H9 (cell line): Measurements from ENCODE around the gene HS1BP3. TPM values are rescaled to one million over a fixed set of nuclear protein-coding genes. Genes with fewer than 3 reads are reported as not detected.

ENCODE experiments used
- DNase-seq: peaks from one replicate; pipeline ENCODE4 v3.0.0-alpha.2; 2017
- H2AFZ ChIP-seq: one replicate; pipeline ENCODE4 v1.6.1; 2013; ENCODE audit warnings: mild to moderate bottlenecking, low read length, control low read depth, moderate library complexity
- H2AK5ac ChIP-seq: 2 replicates; pipeline ENCODE4 v1.6.1; 2013; ENCODE audit warnings: low read length, control low read depth, mixed read lengths; ENCODE audit not compliant: insufficient read length
- H2BK120ac ChIP-seq: one replicate; pipeline ENCODE4 v1.6.1; 2013; ENCODE audit warnings: low read depth, mild to moderate bottlenecking, low read length, control low read depth, inconsistent platforms; ENCODE audit not compliant: poor library complexity, severe bottlenecking
- H2BK12ac ChIP-seq: 2 replicates; pipeline ENCODE4 v1.6.1; 2013; ENCODE audit warnings: low read length, control low read depth, mixed read lengths, low read depth; ENCODE audit not compliant: insufficient read length
- H2BK15ac ChIP-seq: 2 replicates; pipeline ENCODE4 v1.6.1; 2013; ENCODE audit warnings: low read depth, low read length, control low read depth
- H2BK20ac ChIP-seq: one replicate; pipeline ENCODE4 v1.6.1; 2013; ENCODE audit warnings: low read depth, mild to moderate bottlenecking, low read length, control low read depth, inconsistent platforms; ENCODE audit not compliant: poor library complexity, severe bottlenecking
- H2BK5ac ChIP-seq: 2 replicates; pipeline ENCODE4 v1.6.1; 2013; ENCODE audit warnings: low read length, control low read depth, mixed read lengths; ENCODE audit not compliant: insufficient read length
- H3K14ac ChIP-seq: 2 replicates; pipeline ENCODE4 v1.6.1; 2013; ENCODE audit warnings: low read length, control low read depth; ENCODE audit not compliant: insufficient read depth
- H3K18ac ChIP-seq: 2 replicates; pipeline ENCODE4 v1.6.1; 2013; ENCODE audit warnings: low read depth, mild to moderate bottlenecking, mixed read lengths, low read length, control low read depth; ENCODE audit not compliant: insufficient read length
- H3K23ac ChIP-seq: 2 replicates; pipeline ENCODE4 v1.6.1; 2013; ENCODE audit warnings: low read length, control low read depth, mixed read lengths, low read depth; ENCODE audit not compliant: insufficient read length
- H3K23me2 ChIP-seq: 2 replicates; pipeline ENCODE4 v1.6.1; 2013; ENCODE audit warnings: low read depth, mild to moderate bottlenecking, mixed read lengths, low read length, control low read depth; ENCODE audit not compliant: insufficient read length, poor library complexity, severe bottlenecking
- H3K27ac ChIP-seq: 2 replicates; pipeline ENCODE4 v1.5.1; 2013; ENCODE audit warnings: low read length, control low read depth, mixed read lengths, low read depth; ENCODE audit not compliant: insufficient read length
- H3K27me3 ChIP-seq: 2 replicates; pipeline ENCODE4 v1.6.1; 2013; ENCODE audit warnings: low read length, control low read depth, inconsistent platforms; ENCODE audit not compliant: insufficient read depth
- H3K4ac ChIP-seq: 2 replicates; pipeline ENCODE4 v1.6.1; 2013; ENCODE audit warnings: low read depth, mild to moderate bottlenecking, control low read depth, inconsistent platforms, low read length, moderate library complexity
- H3K4me1 ChIP-seq: 2 replicates; pipeline ENCODE4 v1.6.1; 2013; ENCODE audit warnings: low read length, control low read depth, inconsistent platforms; ENCODE audit not compliant: insufficient read depth
- H3K4me2 ChIP-seq: 2 replicates; pipeline ENCODE4 v1.6.1; 2013; ENCODE audit warnings: low read length, control low read depth, mixed read lengths; ENCODE audit not compliant: insufficient read length, insufficient read depth
- H3K56ac ChIP-seq: 2 replicates; pipeline ENCODE4 v1.6.1; 2013; ENCODE audit warnings: low read depth, mild to moderate bottlenecking, mixed read lengths, low read length, control low read depth; ENCODE audit not compliant: insufficient read length
- H3K79me1 ChIP-seq: 2 replicates; pipeline ENCODE4 v1.6.1; 2013; ENCODE audit warnings: low read depth, mild to moderate bottlenecking, moderate library complexity, low read length, control low read depth, inconsistent platforms; ENCODE audit not compliant: insufficient read depth, poor library complexity, severe bottlenecking
- H3K79me2 ChIP-seq: 2 replicates; pipeline ENCODE4 v1.6.1; 2013; ENCODE audit warnings: low read length, control low read depth, inconsistent platforms; ENCODE audit not compliant: insufficient read depth
- H3K9ac ChIP-seq: 2 replicates; pipeline ENCODE4 v1.6.1; 2013; ENCODE audit warnings: low read length, control low read depth, mixed read lengths; ENCODE audit not compliant: insufficient read length; ENCODE audit errors: extremely low read depth
- H3K9me3 ChIP-seq: one replicate; pipeline ENCODE4 v1.6.1; 2013; ENCODE audit warnings: low read depth, low read length, inconsistent platforms; ENCODE audit not compliant: control insufficient read depth
- H3T11ph ChIP-seq: one replicate; pipeline ENCODE4 v1.6.1; 2013; ENCODE audit warnings: mild to moderate bottlenecking, low read length, control low read depth, inconsistent platforms
- H4K20me1 ChIP-seq: one replicate; pipeline ENCODE4 v1.6.1; 2013; ENCODE audit not compliant: control insufficient read depth, insufficient read length, insufficient read depth
- H4K5ac ChIP-seq: 2 replicates; pipeline ENCODE4 v1.6.1; 2013; ENCODE audit warnings: low read depth, mild to moderate bottlenecking, mixed read lengths, low read length, control low read depth; ENCODE audit not compliant: insufficient read length
- H4K8ac ChIP-seq: replicated peaks from 2 replicates; pipeline ENCODE4 v1.6.1; 2013; ENCODE audit warnings: low read length, control low read depth, mixed read lengths, low read depth; ENCODE audit not compliant: insufficient read length
- H4K91ac ChIP-seq: 2 replicates; pipeline ENCODE4 v1.6.1; 2013; ENCODE audit warnings: low read depth, mild to moderate bottlenecking, moderate library complexity, mixed read lengths, low read length, control low read depth; ENCODE audit not compliant: insufficient read length
- H3K27ac Mint-ChIP-seq, 3 experiments: 2 replicates in 2 of 3; 3 replicates in 1 of 3; pipeline ENCODE4 v1.8.0; 2020 to 2021; ENCODE audit warnings: mixed read lengths in 3 of 3, mild to moderate bottlenecking in 1 of 3, moderate library complexity in 1 of 3
- H3K27me3 Mint-ChIP-seq: 2 replicates; pipeline ENCODE4 v1.8.0; 2021; ENCODE audit warnings: low read depth, mild to moderate bottlenecking, moderate library complexity, mixed read lengths
- H3K36me3 Mint-ChIP-seq, 3 experiments: 2 replicates in 2 of 3; 3 replicates in 1 of 3; pipeline ENCODE4 v1.8.0; 2020 to 2021; ENCODE audit warnings: low read depth in 3 of 3, mixed read lengths in 3 of 3; ENCODE audit not compliant: insufficient read depth in 1 of 3
- H3K4me1 Mint-ChIP-seq, 2 experiments: 2 replicates each; pipeline ENCODE4 v1.8.0; 2020; ENCODE audit warnings: mixed read lengths in 2 of 2
- H3K4me3 Mint-ChIP-seq, 2 experiments: 2 replicates in 1 of 2; 3 replicates in 1 of 2; pipeline ENCODE4 v1.8.0; 2020 to 2021; ENCODE audit warnings: mild to moderate bottlenecking in 2 of 2, mixed read lengths in 2 of 2, moderate library complexity in 1 of 2
- H3K9me3 Mint-ChIP-seq, 2 experiments: 2 replicates in 1 of 2; 3 replicates in 1 of 2; pipeline ENCODE4 v1.8.0; 2020; ENCODE audit warnings: mild to moderate bottlenecking in 2 of 2, mixed read lengths in 2 of 2, moderate library complexity in 1 of 2
- WGBS: extraction: QIAGEN DNeasy Blood & Tissue Kit; methylation state at CpG from one replicate; pipeline ENCODE4 v1.1.7; 2013; ENCODE audit warnings: missing lambda C conversion rate, low lambda C conversion rate, mixed read lengths; ENCODE audit not compliant: insufficient read length; ENCODE audit errors: extremely low coverage; 5-methylcytosine and 5-hydroxymethylcytosine counted together
- total RNA-seq: library from RNA; stranded (reverse); gene quantifications from 2 replicates; pipeline ENCODE4 v1.2.1, GENCODE V29; 2021
- TF ChIP-seq, protein P1 (sequence below): fragments of 200-600 bp; sonication (generic); conservative IDR thresholded peaks from 3 replicates; pipeline ENCODE4 v1.8.0; 2021; ENCODE audit warnings: antibody characterized with exemption, mild to moderate bottlenecking

HS1BP3 gene
- total RNA-seq, 1 experiment from 2014 or later: 11.1 TPM

- Histone ChIP-seq H3K18ac (no peak overlapping the region), H3K79me2 (no peaks in the 10 kb centered on the region), H3K23ac (no peak overlapping the region), H3K4me2 (no peak overlapping the region), H3K4me1 (no peaks in the 10 kb centered on the region; the same call in 1 of the 2 replicates), H4K8ac (no peak overlapping the region), H4K5ac (no peak overlapping the region), H2BK15ac (no peak overlapping the region), H2AFZ (no peak overlapping the region), H2BK12ac (no peak overlapping the region), H3K27ac (no peak overlapping the region), H2BK5ac (no peak overlapping the region), H3K27me3 (no peaks in the 10 kb centered on the region; the same call in 1 of the 2 replicates), H3K23me2 (no peaks in the 10 kb centered on the region), H3K56ac (no peak overlapping the region), H3K4ac (no peak overlapping the region), H2AK5ac (no peak overlapping the region), H3T11ph (no peak overlapping the region), H3K14ac (no peak overlapping the region), H4K91ac (no peak overlapping the region), H3K9ac (no peak overlapping the region), H3K9me3 (no peaks in the 10 kb centered on the region), H2BK20ac (no peak overlapping the region), H4K20me1 (no peaks in the 10 kb centered on the region), H3K79me1 (no peaks in the 10 kb centered on the region), H2BK120ac (no peak overlapping the region)
- H3K4me1 Mint-ChIP-seq: peaks cover 16% of the 10 kb centered on the region in 2 experiments
- H3K9me3 Mint-ChIP-seq: no peaks in the 10 kb centered on the region; a peak in 1 of 5 replicates
- H3K4me3 Mint-ChIP-seq: no peak overlapping the region
- TF ChIP-seq, protein P1, sequence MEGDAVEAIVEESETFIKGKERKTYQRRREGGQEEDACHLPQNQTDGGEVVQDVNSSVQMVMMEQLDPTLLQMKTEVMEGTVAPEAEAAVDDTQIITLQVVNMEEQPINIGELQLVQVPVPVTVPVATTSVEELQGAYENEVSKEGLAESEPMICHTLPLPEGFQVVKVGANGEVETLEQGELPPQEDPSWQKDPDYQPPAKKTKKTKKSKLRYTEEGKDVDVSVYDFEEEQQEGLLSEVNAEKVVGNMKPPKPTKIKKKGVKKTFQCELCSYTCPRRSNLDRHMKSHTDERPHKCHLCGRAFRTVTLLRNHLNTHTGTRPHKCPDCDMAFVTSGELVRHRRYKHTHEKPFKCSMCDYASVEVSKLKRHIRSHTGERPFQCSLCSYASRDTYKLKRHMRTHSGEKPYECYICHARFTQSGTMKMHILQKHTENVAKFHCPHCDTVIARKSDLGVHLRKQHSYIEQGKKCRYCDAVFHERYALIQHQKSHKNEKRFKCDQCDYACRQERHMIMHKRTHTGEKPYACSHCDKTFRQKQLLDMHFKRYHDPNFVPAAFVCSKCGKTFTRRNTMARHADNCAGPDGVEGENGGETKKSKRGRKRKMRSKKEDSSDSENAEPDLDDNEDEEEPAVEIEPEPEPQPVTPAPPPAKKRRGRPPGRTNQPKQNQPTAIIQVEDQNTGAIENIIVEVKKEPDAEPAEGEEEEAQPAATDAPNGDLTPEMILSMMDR: no peak
- no CpG with 5 or more reads among the region's 10 CpGs for WGBS
- no peak for DNase-seq
- peaks cover 8% of the 10 kb centered on the region for H3K27me3 Mint-ChIP-seq
- H3K36me3 Mint-ChIP-seq: no peaks in the 10 kb centered on the region
- no peak overlapping the region; a peak in 1 of 7 replicates for H3K27ac Mint-ChIP-seq
Measured at GRCh38 chr2:20571231-20571630, 79.7 kb downstream of the HS1BP3 start.
